HepG2 (cell line): ENCODE data around the gene FBXW12. TPM values are rescaled to one million over a fixed set of nuclear protein-coding genes. Genes with fewer than 3 reads are reported as not detected.

ENCODE experiments used
- CEBPG ChIP-seq: IDR thresholded peaks from 2 replicates; pipeline ENCODE4 v1.6.1; 2016
- FOXK1 ChIP-seq: sonication (generic); formaldehyde crosslinking; IDR thresholded peaks from 2 replicates; pipeline ENCODE4 v1.4.0; 2020; ENCODE audit warnings: low read depth, missing genetic modification reagents, borderline replicate concordance
- GABPA ChIP-seq, 2 experiments: IDR thresholded peaks; 2 replicates each; pipeline ENCODE4 v1.6.1; 2011 to 2016; ENCODE audit warnings: low read depth in 2 of 2, low read length in 1 of 2, missing biosample characterization in 1 of 2, missing genetic modification characterization in 1 of 2
- HDAC6 ChIP-seq: fragments of 200-600 bp; sonication (generic); IDR thresholded peaks from 2 replicates; pipeline ENCODE4 v1.7.0; 2017; ENCODE audit warnings: mild to moderate bottlenecking, antibody characterized with exemption, low read length, low read depth
- HOXD1 ChIP-seq: sonication (generic); formaldehyde crosslinking; IDR thresholded peaks from 2 replicates; pipeline ENCODE4 v1.5.0; 2020; ENCODE audit warnings: missing genetic modification reagents
- JDP2 ChIP-seq: sonication (generic); formaldehyde crosslinking; IDR thresholded peaks from 2 replicates; pipeline ENCODE4 v1.8.1; 2022; ENCODE audit warnings: missing genetic modification reagents, borderline replicate concordance
- KDM5B ChIP-seq: sonication (generic); formaldehyde crosslinking; IDR thresholded peaks from 2 replicates; pipeline ENCODE4 v1.4.0; 2020; ENCODE audit warnings: missing genetic modification reagents, mild to moderate bottlenecking, borderline replicate concordance
- KLF6 ChIP-seq: IDR thresholded peaks from 2 replicates; pipeline ENCODE4 v1.8.0; 2016; ENCODE audit warnings: missing biosample characterization, missing genetic modification reagents
- MIXL1 ChIP-seq: IDR thresholded peaks from 2 replicates; pipeline ENCODE4 v1.6.1; 2016
- MXI1 ChIP-seq: IDR thresholded peaks from 3 replicates; pipeline ENCODE4 v1.6.1; 2012; ENCODE audit warnings: low read depth, low read length, inconsistent platforms, borderline replicate concordance
- POLR2G ChIP-seq: fragments of 200-400 bp; formaldehyde crosslinking; IDR thresholded peaks from 2 replicates; pipeline ENCODE4 v1.6.1; 2018; ENCODE audit warnings: mild to moderate bottlenecking, low read depth, low read length, moderate library complexity
- PRMT3 ChIP-seq: sonication (generic); formaldehyde crosslinking; IDR thresholded peaks from 2 replicates; pipeline ENCODE4 v1.8.1; 2022; ENCODE audit warnings: low read depth, mild to moderate bottlenecking, moderate library complexity, missing genetic modification reagents, borderline replicate concordance
- RARA ChIP-seq: IDR thresholded peaks from 2 replicates; pipeline ENCODE4 v1.6.1; 2016; ENCODE audit warnings: missing genetic modification reagents, missing compliant biosample characterization
- RCOR2 ChIP-seq: IDR thresholded peaks from 2 replicates; pipeline ENCODE4 v1.6.1; 2016; ENCODE audit warnings: missing biosample characterization, missing genetic modification reagents
- SMAD3 ChIP-seq: sonication (generic); formaldehyde crosslinking; IDR thresholded peaks from 2 replicates; pipeline ENCODE4 v1.4.0; 2020; ENCODE audit warnings: missing genetic modification reagents
- TEAD2 ChIP-seq: sonication (generic); formaldehyde crosslinking; IDR thresholded peaks from 2 replicates; pipeline ENCODE4 v1.9.0; 2021; ENCODE audit warnings: missing genetic modification reagents
- ZBTB20 ChIP-seq: sonication (generic); formaldehyde crosslinking; IDR thresholded peaks from 2 replicates; pipeline ENCODE4 v1.8.1; 2023; ENCODE audit warnings: missing genetic modification reagents, low read depth, mild to moderate bottlenecking, borderline replicate concordance
- ZNF292 ChIP-seq: sonication (generic); formaldehyde crosslinking; IDR thresholded peaks from 2 replicates; pipeline ENCODE4 v1.8.1; 2022; ENCODE audit warnings: mild to moderate bottlenecking, low read depth, missing genetic modification reagents, borderline replicate concordance
- ZNF629 ChIP-seq: sonication (generic); formaldehyde crosslinking; conservative IDR thresholded peaks from 2 replicates; pipeline ENCODE4 v1.5.0; 2020; ENCODE audit warnings: missing genetic modification reagents
- ZNF766 ChIP-seq: sonication (generic); formaldehyde crosslinking; IDR thresholded peaks from 2 replicates; pipeline ENCODE4 v1.5.0; 2020; ENCODE audit warnings: missing genetic modification reagents, borderline replicate concordance
- polyA plus RNA-seq, 8 experiments: library from polyadenylated mRNA; depleted of rRNA in 3 of 8; stranded (reverse) in 7 of 8; unstranded in 1 of 8; fragments of >200 nt; fragmentation: Illumina TruSeq in 4 of 8; extraction: Trizol in 4 of 8; gene quantifications; 2 replicates each; pipeline versions ENCODE4 v1.2.1 to v1.2.3, GENCODE V29; 2011 to 2016; ENCODE audit warnings: low read depth in 4 of 8, missing spikeins in 1 of 8, mixed read lengths in 1 of 8; ENCODE audit not compliant: insufficient read depth in 1 of 8
- total RNA-seq, 5 experiments: library from RNA; depleted of rRNA; stranded (reverse); fragments of >200 nt; fragmentation: Illumina TruSeq; extraction: Trizol; gene quantifications; 2 replicates each; pipeline ENCODE4 v1.2.3, GENCODE V29; 2016; ENCODE audit warnings: low read depth in 1 of 5
- TF ChIP-seq, protein P1 (sequence below): sonication (generic); formaldehyde crosslinking; IDR thresholded peaks from 2 replicates; pipeline ENCODE4 v1.4.0; 2020; ENCODE audit warnings: missing genetic modification reagents, mild to moderate bottlenecking, borderline replicate concordance
- TF ChIP-seq, protein P2 (sequence below): sonication (generic); formaldehyde crosslinking; conservative IDR thresholded peaks from 2 replicates; pipeline ENCODE4 v1.4.0; 2020; ENCODE audit warnings: missing genetic modification reagents
- TF ChIP-seq, protein P3 (sequence below): sonication (generic); formaldehyde crosslinking; IDR thresholded peaks from 2 replicates; pipeline ENCODE4 v1.8.1; 2022; ENCODE audit warnings: mild to moderate bottlenecking, missing genetic modification reagents
- TF ChIP-seq, protein P4 (sequence below): IDR thresholded peaks from 2 replicates; pipeline ENCODE4 v1.6.1; 2016; ENCODE audit warnings: missing compliant biosample characterization, missing genetic modification reagents, borderline replicate concordance

Gene FBXW12
- total and polyA plus RNA-seq, 2 of the 13 experiments (the other 11 are each of a cell fraction or from before 2014, with no cell fraction given) = not detected

DNA sequence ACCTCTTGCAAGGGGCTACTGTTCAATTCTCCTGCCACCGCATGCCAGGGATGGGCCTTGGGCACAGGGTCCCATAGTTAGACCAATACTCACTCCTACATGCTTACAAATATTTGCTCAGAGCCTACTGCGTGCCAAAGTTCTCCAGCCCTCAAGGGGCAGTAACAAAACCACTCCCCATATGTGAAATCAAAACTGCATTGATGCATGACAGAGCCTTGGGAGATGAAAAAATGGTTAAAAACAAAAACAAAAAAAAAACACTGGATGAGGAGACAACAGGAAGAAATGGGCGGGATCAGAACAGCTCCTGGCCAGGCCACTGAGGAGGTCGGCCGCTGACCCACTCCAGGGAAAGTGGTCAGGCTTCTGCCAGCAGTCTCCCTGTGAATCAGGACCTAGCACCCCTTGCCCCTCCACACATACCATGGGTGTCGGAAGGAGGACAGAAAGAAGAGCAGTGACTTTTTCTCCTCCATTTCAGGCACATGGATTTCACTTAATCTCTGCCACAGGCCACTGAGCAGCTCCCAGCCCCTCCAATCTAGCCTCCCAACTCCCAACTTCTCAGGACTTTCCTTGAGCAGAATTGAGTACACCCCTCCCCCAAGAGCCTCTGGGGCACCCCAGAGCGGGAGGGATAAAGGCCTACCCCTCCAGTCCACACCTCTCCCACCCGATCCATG is 55.1 kb downstream of the FBXW12 start (continued):
- TF ChIP-seq, protein P1, sequence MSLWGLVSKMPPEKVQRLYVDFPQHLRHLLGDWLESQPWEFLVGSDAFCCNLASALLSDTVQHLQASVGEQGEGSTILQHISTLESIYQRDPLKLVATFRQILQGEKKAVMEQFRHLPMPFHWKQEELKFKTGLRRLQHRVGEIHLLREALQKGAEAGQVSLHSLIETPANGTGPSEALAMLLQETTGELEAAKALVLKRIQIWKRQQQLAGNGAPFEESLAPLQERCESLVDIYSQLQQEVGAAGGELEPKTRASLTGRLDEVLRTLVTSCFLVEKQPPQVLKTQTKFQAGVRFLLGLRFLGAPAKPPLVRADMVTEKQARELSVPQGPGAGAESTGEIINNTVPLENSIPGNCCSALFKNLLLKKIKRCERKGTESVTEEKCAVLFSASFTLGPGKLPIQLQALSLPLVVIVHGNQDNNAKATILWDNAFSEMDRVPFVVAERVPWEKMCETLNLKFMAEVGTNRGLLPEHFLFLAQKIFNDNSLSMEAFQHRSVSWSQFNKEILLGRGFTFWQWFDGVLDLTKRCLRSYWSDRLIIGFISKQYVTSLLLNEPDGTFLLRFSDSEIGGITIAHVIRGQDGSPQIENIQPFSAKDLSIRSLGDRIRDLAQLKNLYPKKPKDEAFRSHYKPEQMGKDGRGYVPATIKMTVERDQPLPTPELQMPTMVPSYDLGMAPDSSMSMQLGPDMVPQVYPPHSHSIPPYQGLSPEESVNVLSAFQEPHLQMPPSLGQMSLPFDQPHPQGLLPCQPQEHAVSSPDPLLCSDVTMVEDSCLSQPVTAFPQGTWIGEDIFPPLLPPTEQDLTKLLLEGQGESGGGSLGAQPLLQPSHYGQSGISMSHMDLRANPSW (CRISPR knock-in tag) = no peak
- TF ChIP-seq TEAD2 (CRISPR knock-in tag) (no peak), RCOR2 (CRISPR knock-in tag) (no peak), ZNF629 (no peak), KLF6 (CRISPR knock-in tag) (no peak), RARA (CRISPR knock-in tag) (no peak; the same call in 1 of the 2 replicates), POLR2G (peak; percentile 17), KDM5B (CRISPR knock-in tag) (0 out of 2 replicates have a peak, but pooled peaks have one; percentile 39), PRMT3 (no peak), JDP2 (no peak), GABPA (IDR thresholded peaks at IDR 0.05; ENCODE audit: low read depth, low read length) (no peak), GABPA (CRISPR knock-in tag; IDR thresholded peaks at IDR 0.05; ENCODE audit: low read depth) (no peak), MXI1 (no peak), ZNF292 (CRISPR knock-in tag) (no peak), ZBTB20 (CRISPR knock-in tag) (no peak), ZNF766 (no peak), FOXK1 (CRISPR knock-in tag) (0 out of 2 replicates have a peak, but pooled peaks have one; percentile 13), HOXD1 (CRISPR knock-in tag) (no peak), MIXL1 (CRISPR knock-in tag) (0 out of 2 replicates have a peak, but pooled peaks have one; percentile 28), HDAC6 (no peak), SMAD3 (CRISPR knock-in tag) (no peak), CEBPG (peak; percentile 21; the same call in 1 of the 2 replicates)
- TF ChIP-seq, protein P2, sequence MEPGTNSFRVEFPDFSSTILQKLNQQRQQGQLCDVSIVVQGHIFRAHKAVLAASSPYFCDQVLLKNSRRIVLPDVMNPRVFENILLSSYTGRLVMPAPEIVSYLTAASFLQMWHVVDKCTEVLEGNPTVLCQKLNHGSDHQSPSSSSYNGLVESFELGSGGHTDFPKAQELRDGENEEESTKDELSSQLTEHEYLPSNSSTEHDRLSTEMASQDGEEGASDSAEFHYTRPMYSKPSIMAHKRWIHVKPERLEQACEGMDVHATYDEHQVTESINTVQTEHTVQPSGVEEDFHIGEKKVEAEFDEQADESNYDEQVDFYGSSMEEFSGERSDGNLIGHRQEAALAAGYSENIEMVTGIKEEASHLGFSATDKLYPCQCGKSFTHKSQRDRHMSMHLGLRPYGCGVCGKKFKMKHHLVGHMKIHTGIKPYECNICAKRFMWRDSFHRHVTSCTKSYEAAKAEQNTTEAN = no peak
- TF ChIP-seq, protein P3, sequence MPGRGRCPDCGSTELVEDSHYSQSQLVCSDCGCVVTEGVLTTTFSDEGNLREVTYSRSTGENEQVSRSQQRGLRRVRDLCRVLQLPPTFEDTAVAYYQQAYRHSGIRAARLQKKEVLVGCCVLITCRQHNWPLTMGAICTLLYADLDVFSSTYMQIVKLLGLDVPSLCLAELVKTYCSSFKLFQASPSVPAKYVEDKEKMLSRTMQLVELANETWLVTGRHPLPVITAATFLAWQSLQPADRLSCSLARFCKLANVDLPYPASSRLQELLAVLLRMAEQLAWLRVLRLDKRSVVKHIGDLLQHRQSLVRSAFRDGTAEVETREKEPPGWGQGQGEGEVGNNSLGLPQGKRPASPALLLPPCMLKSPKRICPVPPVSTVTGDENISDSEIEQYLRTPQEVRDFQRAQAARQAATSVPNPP (CRISPR knock-in tag) = no peak
- TF ChIP-seq, protein P4, sequence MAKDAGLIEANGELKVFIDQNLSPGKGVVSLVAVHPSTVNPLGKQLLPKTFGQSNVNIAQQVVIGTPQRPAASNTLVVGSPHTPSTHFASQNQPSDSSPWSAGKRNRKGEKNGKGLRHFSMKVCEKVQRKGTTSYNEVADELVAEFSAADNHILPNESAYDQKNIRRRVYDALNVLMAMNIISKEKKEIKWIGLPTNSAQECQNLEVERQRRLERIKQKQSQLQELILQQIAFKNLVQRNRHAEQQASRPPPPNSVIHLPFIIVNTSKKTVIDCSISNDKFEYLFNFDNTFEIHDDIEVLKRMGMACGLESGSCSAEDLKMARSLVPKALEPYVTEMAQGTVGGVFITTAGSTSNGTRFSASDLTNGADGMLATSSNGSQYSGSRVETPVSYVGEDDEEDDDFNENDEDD = no peak; the same call in 1 of the 2 replicates
